ENCODE results near the gene MAD2L1BP.

Gene MAD2L1BP

GRCh38 chr6:43621078-43621835 is 14.4 kb upstream of the MAD2L1BP start:
- no peak; the same call in 2 of the 3 replicates for ATAC-seq
- TF ChIP-seq TCF4 (CRISPR knock-in tag; IDR thresholded peaks at IDR 0.05; ENCODE audit: borderline replicate concordance), result no peak
- no peak for TF ChIP-seq ZFP30 (CRISPR knock-in tag; IDR thresholded peaks at IDR 0.05)
- TF ChIP-seq RARB (CRISPR knock-in tag; IDR thresholded peaks at IDR 0.05), result no peak
- no peak for TF ChIP-seq CSDC2 (CRISPR knock-in tag; IDR thresholded peaks at IDR 0.05)
- TF ChIP-seq ZFP3 (CRISPR knock-in tag; IDR thresholded peaks at IDR 0.05), result no peak
- TF ChIP-seq, protein P1, sequence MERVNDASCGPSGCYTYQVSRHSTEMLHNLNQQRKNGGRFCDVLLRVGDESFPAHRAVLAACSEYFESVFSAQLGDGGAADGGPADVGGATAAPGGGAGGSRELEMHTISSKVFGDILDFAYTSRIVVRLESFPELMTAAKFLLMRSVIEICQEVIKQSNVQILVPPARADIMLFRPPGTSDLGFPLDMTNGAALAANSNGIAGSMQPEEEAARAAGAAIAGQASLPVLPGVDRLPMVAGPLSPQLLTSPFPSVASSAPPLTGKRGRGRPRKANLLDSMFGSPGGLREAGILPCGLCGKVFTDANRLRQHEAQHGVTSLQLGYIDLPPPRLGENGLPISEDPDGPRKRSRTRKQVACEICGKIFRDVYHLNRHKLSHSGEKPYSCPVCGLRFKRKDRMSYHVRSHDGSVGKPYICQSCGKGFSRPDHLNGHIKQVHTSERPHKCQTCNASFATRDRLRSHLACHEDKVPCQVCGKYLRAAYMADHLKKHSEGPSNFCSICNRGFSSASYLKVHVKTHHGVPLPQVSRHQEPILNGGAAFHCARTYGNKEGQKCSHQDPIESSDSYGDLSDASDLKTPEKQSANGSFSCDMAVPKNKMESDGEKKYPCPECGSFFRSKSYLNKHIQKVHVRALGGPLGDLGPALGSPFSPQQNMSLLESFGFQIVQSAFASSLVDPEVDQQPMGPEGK (CRISPR knock-in tag; IDR thresholded peaks at IDR 0.05; ENCODE audit: borderline replicate concordance), result no peak
- TF ChIP-seq OSR1 (CRISPR knock-in tag; IDR thresholded peaks at IDR 0.05), result no peak
- TF ChIP-seq ARNTL (CRISPR knock-in tag; IDR thresholded peaks at IDR 0.05; ENCODE audit: borderline replicate concordance, low read depth), result no peak
- no peak for TF ChIP-seq TOX (CRISPR knock-in tag; IDR thresholded peaks at IDR 0.05; ENCODE audit: borderline replicate concordance)
- no peak for TF ChIP-seq ZNF565 (CRISPR knock-in tag; conservative IDR thresholded peaks at IDR 0.05; ENCODE audit: low read depth)
- TF ChIP-seq ZC3H10 (CRISPR knock-in tag; IDR thresholded peaks at IDR 0.05), result no peak
- no peak for TF ChIP-seq ZNF70 (CRISPR knock-in tag; IDR thresholded peaks at IDR 0.05)
- no peak for TF ChIP-seq ISL1 (CRISPR knock-in tag; IDR thresholded peaks at IDR 0.05)

- ATAC-seq, result no peak
- no peak for TF ChIP-seq RARB (CRISPR knock-in tag; IDR thresholded peaks at IDR 0.05)
- no peak for TF ChIP-seq TSHZ2 (CRISPR knock-in tag; IDR thresholded peaks at IDR 0.05)
- TF ChIP-seq SNAI2 (CRISPR knock-in tag; IDR thresholded peaks at IDR 0.05), result no peak
- TF ChIP-seq ZNF8 (CRISPR knock-in tag; IDR thresholded peaks at IDR 0.05), result no peak
- TF ChIP-seq ZFP3 (CRISPR knock-in tag; IDR thresholded peaks at IDR 0.05), result no peak
- no peak for TF ChIP-seq OSR1 (CRISPR knock-in tag; IDR thresholded peaks at IDR 0.05)
- TF ChIP-seq, protein P1 (CRISPR knock-in tag; IDR thresholded peaks at IDR 0.05; ENCODE audit: borderline replicate concordance), result no peak
- no peak for TF ChIP-seq ZFP30 (CRISPR knock-in tag; IDR thresholded peaks at IDR 0.05)
- TF ChIP-seq ISL1 (CRISPR knock-in tag; IDR thresholded peaks at IDR 0.05), result no peak
- no peak for TF ChIP-seq ZNF565 (CRISPR knock-in tag; conservative IDR thresholded peaks at IDR 0.05; ENCODE audit: low read depth)
- TF ChIP-seq BACH2 (CRISPR knock-in tag; IDR thresholded peaks at IDR 0.05; ENCODE audit: borderline replicate concordance), result no peak
- TF ChIP-seq CREB5 (CRISPR knock-in tag; IDR thresholded peaks at IDR 0.05; ENCODE audit: low read depth), result no peak
- TF ChIP-seq TCF4 (CRISPR knock-in tag; IDR thresholded peaks at IDR 0.05; ENCODE audit: borderline replicate concordance), result no peak
- no peak for TF ChIP-seq ESRRG (CRISPR knock-in tag; IDR thresholded peaks at IDR 0.05)
- TF ChIP-seq TOX (CRISPR knock-in tag; IDR thresholded peaks at IDR 0.05; ENCODE audit: borderline replicate concordance), result no peak
- TF ChIP-seq, protein P2, sequence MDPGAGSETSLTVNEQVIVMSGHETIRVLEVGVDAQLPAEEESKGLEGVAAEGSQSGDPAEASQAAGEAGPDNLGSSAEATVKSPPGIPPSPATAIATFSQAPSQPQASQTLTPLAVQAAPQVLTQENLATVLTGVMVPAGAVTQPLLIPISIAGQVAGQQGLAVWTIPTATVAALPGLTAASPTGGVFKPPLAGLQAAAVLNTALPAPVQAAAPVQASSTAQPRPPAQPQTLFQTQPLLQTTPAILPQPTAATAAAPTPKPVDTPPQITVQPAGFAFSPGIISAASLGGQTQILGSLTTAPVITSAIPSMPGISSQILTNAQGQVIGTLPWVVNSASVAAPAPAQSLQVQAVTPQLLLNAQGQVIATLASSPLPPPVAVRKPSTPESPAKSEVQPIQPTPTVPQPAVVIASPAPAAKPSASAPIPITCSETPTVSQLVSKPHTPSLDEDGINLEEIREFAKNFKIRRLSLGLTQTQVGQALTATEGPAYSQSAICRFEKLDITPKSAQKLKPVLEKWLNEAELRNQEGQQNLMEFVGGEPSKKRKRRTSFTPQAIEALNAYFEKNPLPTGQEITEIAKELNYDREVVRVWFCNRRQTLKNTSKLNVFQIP (CRISPR knock-in tag; IDR thresholded peaks at IDR 0.05; ENCODE audit: borderline replicate concordance, low read depth), result no peak
- TF ChIP-seq ARNTL (CRISPR knock-in tag; IDR thresholded peaks at IDR 0.05; ENCODE audit: borderline replicate concordance, low read depth), result no peak
- TF ChIP-seq CSRNP3 (CRISPR knock-in tag; IDR thresholded peaks at IDR 0.05), result no peak
Measured at GRCh38 chr6:43621836-43622180, 13.8 kb upstream of the MAD2L1BP start.

Measured in SK-N-SH treated with all-trans-retinoic acid at 6 μM for 48 hours (cell line).